ENCODE data around the gene SAMD14.

DNA sequence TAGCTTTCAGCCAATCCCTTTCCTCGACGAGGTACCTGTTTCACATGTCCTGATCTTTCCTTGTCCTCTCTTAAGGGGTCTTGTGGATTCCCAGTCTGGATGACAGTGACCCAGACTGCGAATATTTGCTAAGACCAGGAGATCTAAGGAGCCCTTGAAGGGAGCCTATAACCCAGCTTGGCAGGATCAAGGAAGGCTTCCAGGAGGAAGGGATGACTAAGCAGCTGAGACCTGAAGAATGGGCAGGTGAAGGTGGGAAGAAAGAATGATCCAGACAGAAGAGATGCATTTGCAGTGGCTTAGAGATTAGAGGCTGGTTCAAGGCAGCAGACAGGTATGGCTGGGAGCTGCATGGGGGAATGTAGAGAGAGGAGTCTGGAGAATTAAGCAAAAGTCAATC, 36.7 kb downstream of the SAMD14 start:
- TF ChIP-seq, protein P1, sequence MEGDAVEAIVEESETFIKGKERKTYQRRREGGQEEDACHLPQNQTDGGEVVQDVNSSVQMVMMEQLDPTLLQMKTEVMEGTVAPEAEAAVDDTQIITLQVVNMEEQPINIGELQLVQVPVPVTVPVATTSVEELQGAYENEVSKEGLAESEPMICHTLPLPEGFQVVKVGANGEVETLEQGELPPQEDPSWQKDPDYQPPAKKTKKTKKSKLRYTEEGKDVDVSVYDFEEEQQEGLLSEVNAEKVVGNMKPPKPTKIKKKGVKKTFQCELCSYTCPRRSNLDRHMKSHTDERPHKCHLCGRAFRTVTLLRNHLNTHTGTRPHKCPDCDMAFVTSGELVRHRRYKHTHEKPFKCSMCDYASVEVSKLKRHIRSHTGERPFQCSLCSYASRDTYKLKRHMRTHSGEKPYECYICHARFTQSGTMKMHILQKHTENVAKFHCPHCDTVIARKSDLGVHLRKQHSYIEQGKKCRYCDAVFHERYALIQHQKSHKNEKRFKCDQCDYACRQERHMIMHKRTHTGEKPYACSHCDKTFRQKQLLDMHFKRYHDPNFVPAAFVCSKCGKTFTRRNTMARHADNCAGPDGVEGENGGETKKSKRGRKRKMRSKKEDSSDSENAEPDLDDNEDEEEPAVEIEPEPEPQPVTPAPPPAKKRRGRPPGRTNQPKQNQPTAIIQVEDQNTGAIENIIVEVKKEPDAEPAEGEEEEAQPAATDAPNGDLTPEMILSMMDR (IDR thresholded peaks at IDR 0.05) = no peak
- TF ChIP-seq POLR2A (IDR thresholded peaks at IDR 0.05) = no peak
